IPS-18c (cell line): ENCODE measurements around the gene WNT5A.

Source experiments
- H3K4me3 ChIP-seq: 2 replicates; pipeline ENCODE4 v1.7.0; 2013; ENCODE audit warnings: low read depth, mild to moderate bottlenecking, low read length, moderate library complexity; ENCODE audit not compliant: insufficient read depth
- H3K9me3 ChIP-seq: one replicate; pipeline ENCODE4 v1.6.1; 2013; ENCODE audit warnings: mild to moderate bottlenecking, low read length, moderate library complexity; ENCODE audit not compliant: control insufficient read depth, insufficient read depth

WNT5A gene

GRCh38 chr3:55487381-55488241 is 505 bp upstream of the WNT5A start:
- Histone ChIP-seq H3K9me3 (no peaks in the 10 kb centered on the region), H3K4me3 (peak overlapping the region; percentile 71)

GRCh38 chr3:55486101-55486856 is 827 bp downstream of the WNT5A start:
- peak overlapping the region; percentile 71 for H3K4me3 ChIP-seq
- no peaks in the 10 kb centered on the region for H3K9me3 ChIP-seq

GRCh38 chr3:55484801-55485791 is 2.0 kb downstream of the WNT5A start:
- Histone ChIP-seq H3K9me3 (no peaks in the 10 kb centered on the region), H3K4me3 (peak overlapping the region; percentile 71)

- Histone ChIP-seq H3K4me3 (peak overlapping the region; percentile 28; the same call in 1 of the 2 replicates), H3K9me3 (no peaks in the 10 kb centered on the region)
These were observed 2.9 kb downstream of the WNT5A start for GRCh38 chr3:55484191-55484689.

- H3K9me3 ChIP-seq: no peaks in the 10 kb centered on the region
These were observed 3.7 kb downstream of the WNT5A start for GRCh38 chr3:55483196-55484095.

GRCh38 chr3:55482496-55483195 is 4.5 kb downstream of the WNT5A start:
- Histone ChIP-seq H3K9me3 (no peaks in the 10 kb centered on the region), H3K4me3 (peak overlapping the region; percentile 71)

More at GRCh38 chr3:55483196-55484095, 3.7 kb downstream of the WNT5A start:
- peak overlapping the region; percentile 71; the same call in 1 of the 2 replicates for H3K4me3 ChIP-seq

- Histone ChIP-seq H3K9me3 (no peaks in the 10 kb centered on the region), H3K4me3 (peak overlapping the region; percentile 71)
These were observed 5.2 kb downstream of the WNT5A start for GRCh38 chr3:55481744-55482495.

GRCh38 chr3:55480911-55481743 is 6.0 kb downstream of the WNT5A start:
- Histone ChIP-seq H3K4me3 (peak overlapping the region; percentile 71), H3K9me3 (no peaks in the 10 kb centered on the region)

GRCh38 chr3:55477306-55478303 is 9.5 kb downstream of the WNT5A start:
- no peak overlapping the region for H3K4me3 ChIP-seq

GRCh38 chr3:55476515-55476914 is 10.6 kb downstream of the WNT5A start:
- no peak overlapping the region for H3K4me3 ChIP-seq
- H3K9me3 ChIP-seq: no peaks in the 10 kb centered on the region

More at GRCh38 chr3:55477306-55478303, 9.5 kb downstream of the WNT5A start:
- H3K9me3 ChIP-seq: no peaks in the 10 kb centered on the region

GRCh38 chr3:55474213-55474632 is 12.9 kb downstream of the WNT5A start:
- Histone ChIP-seq H3K9me3 (no peaks in the 10 kb centered on the region), H3K4me3 (no peak overlapping the region; the same call in 1 of the 2 replicates)

- Histone ChIP-seq H3K4me3 (no peak overlapping the region; the same call in 1 of the 2 replicates), H3K9me3 (no peaks in the 10 kb centered on the region)
These were observed 13.3 kb downstream of the WNT5A start for GRCh38 chr3:55473788-55474187.
